GM23248 (cell line): ENCODE measurements around the gene ARSA.

Experiments used
- EZH2 ChIP-seq: fragments of 200-600 bp; sonication (generic); IDR thresholded peaks from 2 replicates; pipeline ENCODE4 v1.6.1; 2018; ENCODE audit warnings: antibody characterized with exemption, mild to moderate bottlenecking; ENCODE audit not compliant: insufficient read depth, poor library complexity, severe bottlenecking
- EZH2phosphoT487 ChIP-seq: fragments of 200-600 bp; sonication (generic); IDR thresholded peaks from 2 replicates; pipeline ENCODE4 v1.6.1; 2018; ENCODE audit warnings: antibody characterized with exemption, moderate library complexity, mild to moderate bottlenecking, low read depth; ENCODE audit not compliant: insufficient read depth

DNA sequence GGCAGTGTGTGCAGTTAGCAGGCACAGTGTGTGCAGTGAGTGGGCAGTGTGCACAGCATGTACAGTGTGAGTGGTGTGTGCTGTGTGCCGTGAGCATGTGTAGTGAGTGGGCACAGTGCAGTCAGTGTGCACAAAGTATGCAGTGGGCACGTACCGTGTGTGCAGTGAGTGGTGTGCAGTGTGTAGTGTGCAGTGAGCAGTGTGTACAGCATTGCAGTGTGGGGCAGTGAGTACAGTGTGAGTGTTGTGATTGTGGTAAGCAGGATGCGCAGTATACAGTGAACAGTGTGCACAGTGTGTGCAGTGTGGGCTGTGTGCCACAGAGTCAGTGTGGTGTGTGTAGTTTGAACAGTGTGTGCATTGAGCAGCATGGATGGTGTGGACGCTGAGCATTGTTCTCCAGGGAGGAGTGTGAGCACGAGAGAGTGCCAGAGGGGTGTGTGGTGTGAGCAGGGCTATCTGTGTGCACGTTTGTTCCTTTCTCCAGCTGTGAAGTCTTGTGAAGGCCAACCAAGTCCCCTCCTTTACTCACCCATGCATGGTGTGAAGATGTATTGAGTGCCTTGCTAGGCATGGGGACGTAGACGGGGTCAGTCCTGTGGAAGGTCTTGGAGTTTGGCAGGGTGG, 47.7 kb upstream of the ARSA start:
- no peak for TF ChIP-seq EZH2phosphoT487
- TF ChIP-seq EZH2 = no peak
